Measurements from ENCODE around the gene TPP2. TPM values are rescaled to one million over a fixed set of nuclear protein-coding genes. Genes with fewer than 3 reads are reported as not detected.

Gene TPP2
- total RNA-seq, 3 donors from 2014 or later = 50.2 to 62.9 (median 51.8) TPM

GRCh38 chr13:102558029-102558428 is 38.8 kb upstream of the TPP2 start:
- Histone ChIP-seq H3K4me3 (no peak overlapping the region), H3K36me3 (no peaks in the 10 kb centered on the region), H3K27me3 (no peaks in the 10 kb centered on the region), H3K27ac (no peak overlapping the region), H3K9me3 (no peaks in the 10 kb centered on the region), H3K4me1 (no peaks in the 10 kb centered on the region)
- DNase-seq (ENCODE audit: low spot score in 2 of 2) = no peak
- intact Hi-C loops (cut with DNase I; ENCODE audit: low total_unique reads) = no loop called here
- TF ChIP-seq POLR2A (IDR thresholded peaks at IDR 0.05) (no peak), POLR2AphosphoS5 (IDR thresholded peaks at IDR 0.05) (no peak), CTCF (IDR thresholded peaks at IDR 0.05) (no peak)

- no peak overlapping the region for H3K4me3 ChIP-seq
- TF ChIP-seq POLR2A (IDR thresholded peaks at IDR 0.05) (no peak), POLR2AphosphoS5 (IDR thresholded peaks at IDR 0.05) (no peak), CTCF (IDR thresholded peaks at IDR 0.05) (no peak)
- H3K27me3 ChIP-seq = no peaks in the 10 kb centered on the region
- H3K9me3 ChIP-seq = no peaks in the 10 kb centered on the region
- no peaks in the 10 kb centered on the region for H3K4me1 ChIP-seq
- H3K27ac ChIP-seq = no peak overlapping the region
- DNase-seq (ENCODE audit: low spot score in 2 of 2) = no peak
- no peaks in the 10 kb centered on the region for H3K36me3 ChIP-seq
- intact Hi-C loops (cut with DNase I; ENCODE audit: low total_unique reads) = no loop called here
Measured at GRCh38 chr13:102561933-102562332, 34.9 kb upstream of the TPP2 start.

- no peak for DNase-seq (ENCODE audit: low spot score in 2 of 2)
- Histone ChIP-seq H3K9me3 (no peaks in the 10 kb centered on the region), H3K4me1 (no peaks in the 10 kb centered on the region), H3K27ac (no peak overlapping the region), H3K27me3 (no peaks in the 10 kb centered on the region), H3K4me3 (no peak overlapping the region), H3K36me3 (no peaks in the 10 kb centered on the region)
- intact Hi-C loops (cut with DNase I; ENCODE audit: low total_unique reads) = no loop called here
- TF ChIP-seq POLR2AphosphoS5 (IDR thresholded peaks at IDR 0.05) (no peak), POLR2A (IDR thresholded peaks at IDR 0.05) (no peak), CTCF (IDR thresholded peaks at IDR 0.05) (no peak)
Measured at GRCh38 chr13:102563267-102563666, 33.5 kb upstream of the TPP2 start.

GRCh38 chr13:102564564-102564963 is 32.2 kb upstream of the TPP2 start:
- intact Hi-C loops (cut with DNase I; ENCODE audit: low total_unique reads) = no loop called here
- Histone ChIP-seq H3K36me3 (no peaks in the 10 kb centered on the region), H3K27me3 (no peaks in the 10 kb centered on the region), H3K27ac (no peak overlapping the region), H3K9me3 (no peaks in the 10 kb centered on the region), H3K4me3 (no peak overlapping the region), H3K4me1 (no peaks in the 10 kb centered on the region)
- DNase-seq (ENCODE audit: low spot score in 2 of 2) = no peak
- TF ChIP-seq CTCF (IDR thresholded peaks at IDR 0.05) = no peak
- TF ChIP-seq POLR2A (IDR thresholded peaks at IDR 0.05) = no peak
- TF ChIP-seq POLR2AphosphoS5 (IDR thresholded peaks at IDR 0.05) = no peak

GRCh38 chr13:102566513-102566912 is 30.3 kb upstream of the TPP2 start:
- Histone ChIP-seq H3K4me3 (no peak overlapping the region), H3K36me3 (no peaks in the 10 kb centered on the region), H3K27ac (no peak overlapping the region), H3K4me1 (no peaks in the 10 kb centered on the region), H3K27me3 (no peaks in the 10 kb centered on the region), H3K9me3 (no peaks in the 10 kb centered on the region)
- TF ChIP-seq CTCF (IDR thresholded peaks at IDR 0.05) (no peak), POLR2AphosphoS5 (IDR thresholded peaks at IDR 0.05) (no peak), POLR2A (IDR thresholded peaks at IDR 0.05) (no peak)
- intact Hi-C loops (cut with DNase I; ENCODE audit: low total_unique reads) = no loop called here
- no peak for DNase-seq (ENCODE audit: low spot score in 2 of 2)

All from breast epithelium (tissue), 4 donors.